OCI-LY1 (cell line): ENCODE data around the gene KCNF1.

Experiments
- EZH2 ChIP-seq: fragments of 200-600 bp; sonication (generic), shearing (Covaris generic); IDR thresholded peaks from 2 replicates; pipeline ENCODE4 v1.8.0; 2017; ENCODE audit warnings: borderline replicate concordance, mixed run types, mild to moderate bottlenecking, antibody characterized with exemption, low read length, moderate library complexity, mixed read lengths
- TF ChIP-seq, protein P1 (sequence below): fragments of 200-600 bp; sonication (generic), shearing (Covaris generic); IDR thresholded peaks from 2 replicates; pipeline ENCODE4 v1.5.1; 2017; ENCODE audit warnings: mild to moderate bottlenecking, antibody characterized with exemption, low read length, moderate library complexity, mixed read lengths

DNA sequence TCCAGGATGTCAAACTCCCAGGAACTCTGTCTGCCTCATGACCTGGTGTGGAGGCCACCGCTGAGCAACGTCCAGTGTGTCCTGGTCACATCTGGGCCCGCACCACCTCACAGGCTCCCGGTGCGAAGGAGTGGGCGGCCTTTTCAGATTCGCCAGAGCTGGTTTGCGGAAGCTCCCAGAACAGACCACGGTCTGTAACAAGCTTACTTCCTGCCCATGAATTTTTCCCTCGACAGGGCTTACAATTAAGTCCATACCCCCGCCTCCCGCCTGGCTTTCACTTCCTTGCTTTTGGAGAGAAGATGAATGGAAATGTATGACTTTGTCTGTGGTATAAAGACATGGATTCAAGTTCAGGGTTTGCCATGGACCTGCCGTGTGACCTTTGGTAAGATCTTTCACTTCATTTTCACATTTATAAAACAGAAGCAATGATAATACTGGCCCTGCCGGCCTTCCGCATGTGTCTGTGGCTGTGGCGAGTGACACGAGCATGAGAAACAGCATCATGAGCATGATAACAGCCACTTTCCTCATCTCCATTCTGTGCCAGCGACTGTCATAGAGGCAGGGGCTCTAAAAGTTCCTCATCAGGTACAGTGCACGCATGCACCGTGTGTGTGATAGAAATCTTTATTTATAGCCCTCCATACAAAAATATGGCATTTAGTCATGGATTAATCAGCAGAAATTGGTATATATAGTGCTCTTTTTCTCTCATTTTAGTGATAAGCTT is 31.0 kb upstream of the KCNF1 start:
- TF ChIP-seq, protein P1, sequence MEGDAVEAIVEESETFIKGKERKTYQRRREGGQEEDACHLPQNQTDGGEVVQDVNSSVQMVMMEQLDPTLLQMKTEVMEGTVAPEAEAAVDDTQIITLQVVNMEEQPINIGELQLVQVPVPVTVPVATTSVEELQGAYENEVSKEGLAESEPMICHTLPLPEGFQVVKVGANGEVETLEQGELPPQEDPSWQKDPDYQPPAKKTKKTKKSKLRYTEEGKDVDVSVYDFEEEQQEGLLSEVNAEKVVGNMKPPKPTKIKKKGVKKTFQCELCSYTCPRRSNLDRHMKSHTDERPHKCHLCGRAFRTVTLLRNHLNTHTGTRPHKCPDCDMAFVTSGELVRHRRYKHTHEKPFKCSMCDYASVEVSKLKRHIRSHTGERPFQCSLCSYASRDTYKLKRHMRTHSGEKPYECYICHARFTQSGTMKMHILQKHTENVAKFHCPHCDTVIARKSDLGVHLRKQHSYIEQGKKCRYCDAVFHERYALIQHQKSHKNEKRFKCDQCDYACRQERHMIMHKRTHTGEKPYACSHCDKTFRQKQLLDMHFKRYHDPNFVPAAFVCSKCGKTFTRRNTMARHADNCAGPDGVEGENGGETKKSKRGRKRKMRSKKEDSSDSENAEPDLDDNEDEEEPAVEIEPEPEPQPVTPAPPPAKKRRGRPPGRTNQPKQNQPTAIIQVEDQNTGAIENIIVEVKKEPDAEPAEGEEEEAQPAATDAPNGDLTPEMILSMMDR: no peak
- TF ChIP-seq EZH2: no peak
